Naive thymus-derived CD8-positive, alpha-beta T cell (primary cell): Measurements from ENCODE around the gene SHKBP1. TPM values are rescaled to one million over a fixed set of nuclear protein-coding genes. Genes with fewer than 3 reads are reported as not detected.
A peak's percentile ranks its signal among the peaks of the same experiment; 100 is the strongest.
"Not testable (repeated sequence)": the region's sequence is repeated elsewhere in the genome, so short reads cannot be mapped to it uniquely, and the experiment has no call there.

ENCODE experiments used
- ATAC-seq, 2 donors: fragments of 150-1000 bp; cut with Tn5 transposase in 1 of 2; sonication (Bioruptor Pico), chemical (Tn5 transposase) in 1 of 2; 1 replicate in 1 of 2; 2 replicates in 1 of 2; pipeline ENCODE4 v1.10.0; 2021; ENCODE audit warnings: mild to moderate bottlenecking in 2 of 2, moderate library complexity in 2 of 2
- POLR2A ChIA-PET: fragments of 350-600 bp; sonication (Branson Sonifier 250); formaldehyde crosslinking; loops from one replicate; lab custom pipeline; 2021; ENCODE audit warnings: antibody characterized with exemption; lab: Charles Lee
- DNase-seq, 10 donors: peaks; one replicate each; pipeline versions ENCODE4 v3.0.0 to v3.0.0-alpha.2; 2020 to 2022
- H3K27ac Mint-ChIP-seq, 10 donors: one replicate each; pipeline ENCODE4 v1.8.0; 2020 to 2022; ENCODE audit warnings: mild to moderate bottlenecking in 10 of 10, mixed read lengths in 10 of 10, moderate library complexity in 4 of 10, inconsistent platforms in 1 of 10
- H3K27me3 Mint-ChIP-seq, 5 donors: one replicate each; pipeline ENCODE4 v1.8.0; 2021 to 2022; ENCODE audit warnings: mixed read lengths in 5 of 5
- H3K36me3 Mint-ChIP-seq, 3 donors: one replicate each; pipeline ENCODE4 v1.8.0; 2020 to 2022; ENCODE audit warnings: mixed read lengths in 3 of 3, mild to moderate bottlenecking in 2 of 3, inconsistent platforms in 1 of 3
- H3K4me1 Mint-ChIP-seq, 4 donors: one replicate each; pipeline ENCODE4 v1.8.0; 2021 to 2022; ENCODE audit warnings: mixed read lengths in 4 of 4
- H3K4me3 Mint-ChIP-seq, 10 donors: one replicate each; pipeline ENCODE4 v1.8.0; 2020 to 2022; ENCODE audit warnings: mild to moderate bottlenecking in 10 of 10, mixed read lengths in 10 of 10, moderate library complexity in 6 of 10, inconsistent platforms in 1 of 10
- H3K9me3 Mint-ChIP-seq, 9 donors: one replicate each; pipeline ENCODE4 v1.8.0; 2020 to 2022; ENCODE audit warnings: mixed read lengths in 9 of 9, mild to moderate bottlenecking in 3 of 9, inconsistent platforms in 1 of 9, moderate library complexity in 1 of 9
- polyA plus RNA-seq, 3 donors: library from polyadenylated mRNA; unstranded; fragments of 300-500 nt; fragmentation: Illumina TruSeq; gene quantifications; one replicate each; pipeline ENCODE4 v1.2.3, GENCODE V29; 2021
- total RNA-seq, 8 experiments: library from RNA in 2 of 8; stranded (reverse) in 2 of 8; gene quantifications; one replicate each; pipeline ENCODE4 v1.2.3 and lab custom pipeline; 2021 to 2026

The SHKBP1 gene
- total and polyA plus RNA-seq, 5 experiments from 2014 or later: 85.3 to 122 (median 98.9) TPM

DNA sequence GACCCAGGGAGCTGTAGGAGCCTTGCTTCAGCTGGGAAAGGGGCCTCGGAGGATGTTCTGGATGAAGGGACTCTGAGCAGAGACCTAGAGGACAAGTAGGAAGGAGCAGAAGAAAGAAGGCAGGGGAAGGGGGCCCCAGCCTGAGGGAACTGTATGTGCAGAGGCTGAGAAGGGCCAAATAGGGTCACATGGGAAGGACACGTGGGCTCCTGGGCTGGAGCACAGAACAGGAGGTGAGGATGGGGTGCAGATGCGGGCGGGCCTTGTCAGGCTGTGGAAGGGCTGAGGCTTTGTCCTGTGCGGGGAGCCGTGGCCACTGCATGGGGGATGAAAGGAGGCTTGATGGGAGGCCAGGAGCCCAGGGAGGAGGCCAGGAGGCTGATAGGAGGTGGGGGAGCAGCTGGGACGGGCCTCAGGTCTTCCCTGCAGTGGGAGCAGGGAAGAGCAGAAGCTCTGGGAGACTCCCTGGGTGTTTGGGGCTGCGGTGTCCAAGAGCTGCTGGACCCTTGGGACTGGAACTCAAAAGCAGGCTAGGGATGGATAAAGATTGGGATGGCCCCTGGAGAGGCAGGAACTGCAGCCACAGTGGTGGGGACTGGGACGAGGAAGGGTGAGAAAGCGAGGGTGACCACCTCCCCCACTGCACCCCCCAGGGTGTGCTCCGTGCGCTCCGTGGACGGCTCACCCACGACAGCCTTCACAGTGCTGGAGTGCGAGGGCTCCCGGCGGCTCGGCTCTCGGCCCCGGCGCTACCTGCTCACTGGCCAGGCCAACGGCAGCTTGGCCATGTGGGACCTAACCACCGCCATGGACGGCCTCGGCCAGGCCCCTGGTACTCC lies 13.1 kb downstream of the SHKBP1 start:
- peaks cover 0 to 2% (median 0%) of the 10 kb centered on the region in 5 donors for H3K27me3 Mint-ChIP-seq
- peaks cover 5 to 43% (median 6%) of the 10 kb centered on the region in 3 donors for H3K36me3 Mint-ChIP-seq
- POLR2A ChIA-PET: no interaction called here
- H3K4me1 Mint-ChIP-seq: peaks cover 8 to 15% (median 12%) of the 10 kb centered on the region in 4 donors
- H3K27ac Mint-ChIP-seq: peak overlapping the region in 4 of 10 donors; percentile 18 to 78 (median 54)
- DNase-seq (no peak), ATAC-seq (no peak)
- no peak overlapping the region for H3K4me3 Mint-ChIP-seq
- H3K9me3 Mint-ChIP-seq: no peaks in the 10 kb centered on the region

DNA sequence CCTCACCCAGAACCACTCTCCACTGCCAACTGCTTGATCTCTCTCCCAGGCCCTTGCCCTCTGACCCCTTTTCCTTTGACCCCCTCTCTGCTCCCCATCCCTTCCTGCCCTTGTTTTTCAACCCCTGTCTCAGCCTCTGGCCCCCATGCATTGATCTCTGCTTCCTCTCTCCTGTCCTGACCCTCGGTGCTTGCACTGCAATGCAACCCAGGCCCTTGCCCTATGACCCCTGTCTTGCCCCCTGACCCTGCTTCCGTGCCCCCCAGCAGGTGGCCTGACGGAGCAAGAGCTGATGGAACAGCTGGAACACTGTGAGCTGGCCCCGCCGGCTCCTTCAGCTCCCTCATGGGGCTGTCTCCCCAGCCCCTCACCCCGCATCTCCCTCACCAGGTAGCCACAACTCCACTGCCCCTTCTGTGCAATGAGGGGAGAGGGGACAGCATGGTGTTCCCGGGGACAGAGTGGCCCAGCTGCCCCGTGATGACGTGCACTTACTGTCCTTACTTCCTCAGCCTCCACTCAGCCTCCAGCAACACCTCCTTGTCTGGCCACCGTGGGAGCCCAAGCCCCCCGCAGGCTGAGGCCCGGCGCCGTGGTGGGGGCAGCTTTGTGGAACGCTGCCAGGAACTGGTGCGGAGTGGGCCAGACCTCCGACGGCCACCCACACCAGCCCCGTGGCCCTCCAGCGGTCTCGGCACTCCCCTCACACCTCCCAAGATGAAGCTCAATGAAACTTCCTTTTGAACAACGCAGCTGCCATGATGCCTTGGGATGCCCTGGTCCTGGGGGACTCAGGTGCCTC lies 14.0 kb downstream of the SHKBP1 start:
- Mint-ChIP-seq H3K4me1 (peaks cover 10 to 18% (median 12%) of the 10 kb centered on the region in 4 donors), H3K4me3 (no peak overlapping the region), H3K9me3 (no peaks in the 10 kb centered on the region), H3K36me3 (peaks cover 5 to 35% (median 5%) of the 10 kb centered on the region in 3 donors), H3K27ac (no peak overlapping the region), H3K27me3 (peaks cover 0 to 2% (median 0%) of the 10 kb centered on the region in 5 donors)
- DNase-seq: no peak
- no peak for ATAC-seq
- POLR2A ChIA-PET: no interaction called here

DNA sequence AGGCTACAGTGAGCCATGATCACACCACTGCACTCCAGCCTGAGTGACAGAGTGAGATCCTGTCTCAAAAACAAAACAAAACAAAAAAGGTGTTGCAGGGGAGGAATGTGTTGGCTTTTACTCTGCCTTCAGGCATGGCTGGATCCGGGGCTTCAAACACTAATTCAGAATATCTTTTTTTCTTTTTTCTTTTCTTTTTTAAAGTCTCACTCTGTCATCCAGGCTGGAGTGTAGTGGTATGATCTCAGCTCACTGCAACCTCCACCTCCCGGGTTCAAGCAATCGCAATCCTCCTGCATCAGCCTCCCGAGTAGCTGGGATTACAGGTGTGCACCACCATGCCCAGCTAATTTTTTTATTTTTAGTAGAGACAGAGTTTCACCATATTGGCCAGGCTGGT lies 15.1 kb downstream of the SHKBP1 start:
- H3K4me3 Mint-ChIP-seq, H3K9me3 Mint-ChIP-seq, POLR2A ChIA-PET, H3K27me3 Mint-ChIP-seq, DNase-seq, ATAC-seq: not testable (repeated sequence)
- H3K36me3 Mint-ChIP-seq: peaks cover 0 to 24% (median 3%) of the 10 kb centered on the region in 3 donors
- H3K27ac Mint-ChIP-seq: peak overlapping the region in 2 of 10 donors; percentile 44 to 70
- H3K4me1 Mint-ChIP-seq: peaks cover 8 to 18% (median 12%) of the 10 kb centered on the region in 4 donors

DNA sequence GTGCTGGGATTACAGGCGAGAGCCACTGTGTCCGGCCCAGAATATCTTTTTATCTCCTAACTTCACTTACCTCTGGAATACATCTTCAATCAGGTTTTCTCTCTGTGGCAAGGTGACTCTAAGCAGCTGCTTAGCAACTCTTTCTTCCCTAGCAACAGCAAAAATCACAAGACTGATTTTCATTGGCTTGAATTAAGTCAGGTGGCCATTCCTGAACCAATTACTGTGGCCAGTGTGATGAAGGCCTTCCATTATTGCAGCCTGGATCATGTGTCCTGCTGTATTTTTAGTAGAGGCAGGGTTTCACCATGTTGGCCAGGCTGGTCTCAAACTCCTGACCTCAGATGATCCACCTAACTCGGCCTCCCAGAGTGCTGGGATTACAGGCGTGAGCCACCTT lies 15.5 kb downstream of the SHKBP1 start:
- POLR2A ChIA-PET: no interaction called here
- peak overlapping the region in 2 of 10 donors; percentile 44 to 70 for H3K27ac Mint-ChIP-seq
- H3K27me3 Mint-ChIP-seq: peaks cover 0 to 4% (median 2%) of the 10 kb centered on the region in 5 donors

DNA sequence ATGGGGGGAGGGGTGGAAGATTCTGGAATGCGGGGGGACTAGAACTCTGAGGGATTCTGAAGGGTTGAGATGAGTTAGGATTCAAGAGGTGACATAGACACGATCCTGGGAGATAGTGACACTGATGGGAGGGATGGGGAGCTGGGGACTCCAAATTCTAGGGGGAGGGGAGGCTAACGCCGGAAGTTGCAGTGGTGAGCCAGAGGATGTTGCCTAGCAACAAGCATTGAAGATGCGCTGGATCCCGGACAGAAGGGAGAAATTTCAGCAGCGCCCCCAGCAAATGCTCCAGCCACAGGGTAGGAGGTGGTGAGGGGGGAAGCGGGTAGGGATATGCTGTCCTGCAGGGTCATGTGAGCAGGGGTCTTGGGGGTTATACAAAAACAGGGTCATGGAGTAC lies 17.6 kb downstream of the SHKBP1 start:
- POLR2A ChIA-PET: interaction anchor here (0.6 kb wide), 1 partner anchor 162 kb away, joined by 3 read pairs; no protein-coding TSS in a partner anchor
- Mint-ChIP-seq H3K9me3 (no peaks in the 10 kb centered on the region), H3K4me1 (peaks cover 14 to 26% (median 24%) of the 10 kb centered on the region in 4 donors), H3K27me3 (peaks cover 3 to 19% (median 14%) of the 10 kb centered on the region in 5 donors), H3K27ac (peak overlapping the region in 7 of 10 donors; percentile 10 to 77 (median 64)), H3K36me3 (peaks cover 0 to 2% (median 2%) of the 10 kb centered on the region in 3 donors), H3K4me3 (peak overlapping the region in 1 of 10 donors; percentile 52)
- ATAC-seq (no peak), DNase-seq (peak in 1 of 10 donors; percentile 57)

More for the DNA sequence above, 15.5 kb downstream of the SHKBP1 start:
- peak; percentile 39 to 80 for ATAC-seq
- peaks cover 8 to 19% (median 12%) of the 10 kb centered on the region in 4 donors for H3K4me1 Mint-ChIP-seq
- peaks cover 0 to 20% (median 2%) of the 10 kb centered on the region in 3 donors for H3K36me3 Mint-ChIP-seq
- H3K9me3 Mint-ChIP-seq: no peaks in the 10 kb centered on the region
- DNase-seq: no peak
- H3K4me3 Mint-ChIP-seq: no peak overlapping the region

DNA sequence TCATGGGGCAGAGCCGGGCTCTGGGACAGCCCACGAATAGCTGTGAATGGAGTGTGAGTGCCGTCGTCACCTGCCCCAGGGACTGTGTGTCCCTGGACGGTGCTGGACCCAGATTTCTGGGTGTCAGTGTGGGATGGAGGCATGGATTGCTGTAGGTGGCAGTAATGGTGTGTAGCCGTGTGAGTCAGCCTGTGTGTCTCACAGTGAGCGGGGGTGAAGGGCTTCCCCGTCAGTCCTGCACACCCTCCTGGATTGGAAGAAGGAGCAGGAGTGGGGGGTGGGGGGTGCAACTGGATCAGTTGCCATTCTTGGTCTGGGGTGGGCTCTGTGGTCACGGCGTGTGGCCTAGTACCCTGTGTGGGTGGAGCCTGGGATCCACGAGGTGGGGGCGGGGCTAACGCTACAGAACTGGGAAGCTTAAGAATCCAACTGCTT lies 18.0 kb downstream of the SHKBP1 start:
- Mint-ChIP-seq H3K9me3 (no peaks in the 10 kb centered on the region), H3K4me1 (peaks cover 15 to 31% (median 29%) of the 10 kb centered on the region in 4 donors), H3K27me3 (peaks cover 5 to 23% (median 19%) of the 10 kb centered on the region in 5 donors), H3K4me3 (peak overlapping the region in 2 of 10 donors; percentile 6 to 52), H3K27ac (peak overlapping the region in 6 of 10 donors; percentile 28 to 77 (median 64)), H3K36me3 (peaks cover 0 to 2% (median 2%) of the 10 kb centered on the region in 3 donors)
- POLR2A ChIA-PET: interaction anchor here (1.2 kb wide), 1 partner anchor 24 kb away, joined by 4 read pairs; no protein-coding TSS in a partner anchor
- no peak for ATAC-seq
- peak in 1 of 10 donors; percentile 55 for DNase-seq

DNA sequence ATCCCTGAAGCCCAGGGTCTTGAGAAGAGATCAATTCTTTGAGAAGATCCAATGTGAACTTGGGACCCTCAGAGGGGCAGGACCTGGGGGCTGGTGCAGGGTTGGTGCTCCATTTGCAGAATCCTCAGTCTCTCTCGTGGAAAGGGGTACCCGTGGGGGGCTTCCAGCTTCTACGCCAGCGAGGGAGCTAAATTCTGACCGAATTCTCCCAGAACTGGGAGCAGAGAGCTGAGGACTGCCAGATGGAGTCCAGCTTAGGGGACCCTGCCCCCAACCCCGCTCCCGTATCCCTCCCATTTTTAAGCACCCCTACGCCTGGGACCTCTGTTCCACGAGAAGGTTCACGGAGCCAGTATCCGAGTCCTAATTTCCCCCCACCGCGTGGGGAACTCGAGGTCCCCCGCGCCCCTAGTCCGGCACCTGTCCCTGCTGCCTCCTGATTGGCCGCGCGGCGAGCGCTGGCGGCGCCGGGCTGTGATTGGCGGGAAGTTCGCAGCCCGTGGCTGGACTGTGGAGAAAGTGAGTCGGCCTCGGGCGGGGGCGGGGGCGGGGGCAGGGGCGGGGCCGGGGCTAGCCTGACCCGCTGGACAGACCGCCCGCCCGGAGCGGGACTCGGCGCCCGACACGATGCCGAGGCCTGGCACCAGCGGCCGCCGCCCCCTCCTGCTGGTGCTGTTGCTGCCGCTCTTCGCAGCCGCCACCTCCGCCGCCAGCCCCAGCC lies 20.1 kb downstream of the SHKBP1 start:
- peaks cover 19 to 46% (median 40%) of the 10 kb centered on the region in 4 donors for H3K4me1 Mint-ChIP-seq
- no peaks in the 10 kb centered on the region for H3K9me3 Mint-ChIP-seq
- H3K4me3 Mint-ChIP-seq: peak overlapping the region in 3 of 10 donors; percentile 20 to 48 (median 44)
- POLR2A ChIA-PET: no interaction called here
- ATAC-seq (no peak), DNase-seq (peak in 1 of 10 donors; percentile 62)
- H3K36me3 Mint-ChIP-seq: no peaks in the 10 kb centered on the region
- peaks cover 12 to 43% (median 29%) of the 10 kb centered on the region in 5 donors for H3K27me3 Mint-ChIP-seq
- no peak overlapping the region for H3K27ac Mint-ChIP-seq

DNA sequence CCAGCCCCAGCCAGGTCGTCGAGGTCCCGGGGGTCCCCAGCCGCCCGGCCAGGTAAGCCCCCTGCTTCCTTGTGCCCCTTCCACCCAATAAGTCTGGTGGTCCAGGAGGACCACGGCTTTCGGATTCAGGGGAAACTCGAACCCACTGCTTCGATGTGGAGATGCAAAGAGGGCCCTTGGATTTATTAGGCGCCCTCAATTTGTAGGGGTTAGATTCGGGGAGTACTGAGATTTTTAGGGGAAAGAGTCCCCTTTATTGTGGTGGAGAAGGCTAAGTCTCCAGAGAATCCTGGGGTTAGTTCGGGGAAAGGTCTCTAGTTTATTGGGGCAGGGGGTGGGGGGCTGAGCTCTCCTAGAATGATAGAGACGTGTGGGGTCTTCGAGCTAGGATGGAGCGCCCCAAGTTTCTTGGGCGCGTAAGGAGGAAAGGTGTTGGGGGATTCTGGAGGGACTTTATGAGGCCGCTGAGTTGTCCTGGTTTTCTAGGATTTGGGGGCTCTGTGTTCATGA lies 20.7 kb downstream of the SHKBP1 start:
- peaks cover 13 to 47% (median 31%) of the 10 kb centered on the region in 5 donors for H3K27me3 Mint-ChIP-seq
- peaks cover 23 to 53% (median 44%) of the 10 kb centered on the region in 4 donors for H3K4me1 Mint-ChIP-seq
- peak in 1 of 10 donors; percentile 18 for DNase-seq
- H3K36me3 Mint-ChIP-seq: no peaks in the 10 kb centered on the region
- no peak for ATAC-seq
- POLR2A ChIA-PET: interaction anchor here (0.8 kb wide), 1 partner anchor 12 kb away, joined by 3 read pairs; no protein-coding TSS in a partner anchor
- peak overlapping the region in 9 of 10 donors; percentile 8 to 86 (median 49) for H3K4me3 Mint-ChIP-seq
- peak overlapping the region in 2 of 10 donors; percentile 53 to 79 for H3K27ac Mint-ChIP-seq
- no peaks in the 10 kb centered on the region for H3K9me3 Mint-ChIP-seq

DNA sequence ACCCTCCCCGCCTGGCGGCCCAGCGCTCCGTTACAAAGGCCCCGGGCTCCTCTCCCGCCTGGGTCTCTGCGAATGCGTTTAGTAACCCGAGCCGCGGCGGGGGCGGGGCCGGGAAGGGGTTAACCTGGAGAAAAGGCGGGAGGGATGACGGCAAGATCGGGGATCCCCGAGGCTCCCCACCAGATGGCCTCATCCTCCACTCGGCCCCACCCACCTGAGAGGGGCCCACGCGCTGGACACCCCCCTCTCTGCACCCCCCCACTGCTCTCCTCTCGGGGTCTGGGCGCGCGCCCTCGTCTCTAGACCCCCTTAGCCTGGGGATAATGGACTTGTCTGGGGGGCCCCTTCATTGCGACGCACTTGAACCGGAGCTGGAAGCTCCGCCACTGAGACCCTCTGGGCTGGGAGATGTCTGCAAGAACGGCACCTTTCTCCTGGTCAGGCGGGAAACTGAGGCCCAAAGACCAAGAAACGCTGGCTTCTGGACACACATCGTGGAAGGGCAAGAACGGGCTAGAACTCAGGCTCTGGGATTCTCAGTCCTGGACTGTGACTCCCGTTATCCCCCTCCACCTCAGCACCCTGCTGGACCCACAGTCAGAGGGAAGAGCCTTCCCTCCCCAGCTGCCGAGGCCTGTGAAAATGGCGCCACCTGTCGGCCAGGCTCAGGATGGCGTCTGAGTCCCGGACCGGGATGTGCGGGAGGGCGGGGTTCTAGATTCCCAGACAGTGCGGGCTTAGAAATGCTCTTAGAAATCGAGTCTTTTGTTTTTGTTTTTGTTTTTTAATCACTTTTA lies 21.6 kb downstream of the SHKBP1 start:
- ATAC-seq (peak; percentile 50 to 59), DNase-seq (peak; percentile 66 to 86 (median 81))
- peaks cover 13 to 47% (median 31%) of the 10 kb centered on the region in 5 donors for H3K27me3 Mint-ChIP-seq
- peak overlapping the region in 7 of 10 donors; percentile 22 to 57 (median 42) for H3K4me3 Mint-ChIP-seq
- H3K4me1 Mint-ChIP-seq: peaks cover 23 to 62% (median 51%) of the 10 kb centered on the region in 4 donors
- H3K27ac Mint-ChIP-seq: no peak overlapping the region
- H3K9me3 Mint-ChIP-seq: no peaks in the 10 kb centered on the region
- POLR2A ChIA-PET: interaction anchor here (0.8 kb wide), 1 partner anchor 11 kb away, joined by 3 read pairs; no protein-coding TSS in a partner anchor
- H3K36me3 Mint-ChIP-seq: no peaks in the 10 kb centered on the region

DNA sequence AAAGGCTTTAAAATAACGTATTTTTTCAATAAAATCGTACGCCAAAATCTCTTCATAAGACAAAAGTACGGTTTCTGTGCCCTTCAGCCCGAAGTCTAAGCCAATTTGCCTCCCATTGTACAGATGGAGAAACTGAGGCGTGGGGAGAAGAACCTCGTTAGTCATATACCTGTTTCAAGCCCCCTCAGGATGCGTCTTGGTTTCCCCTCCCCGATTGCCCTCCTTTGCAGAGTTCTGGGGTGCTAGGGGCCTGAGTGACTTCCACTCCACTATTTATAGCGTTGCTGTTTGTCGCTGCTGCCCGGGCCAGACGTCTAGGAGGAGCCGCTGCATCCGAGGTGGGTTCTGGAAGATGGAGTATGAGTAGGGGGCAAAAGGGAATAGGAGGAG lies 22.2 kb downstream of the SHKBP1 start:
- no peaks in the 10 kb centered on the region for H3K9me3 Mint-ChIP-seq
- H3K27me3 Mint-ChIP-seq: peaks cover 13 to 47% (median 31%) of the 10 kb centered on the region in 5 donors
- ATAC-seq (no peak), DNase-seq (peak in 1 of 10 donors; percentile 54)
- POLR2A ChIA-PET: interaction anchor here (1.0 to 2.0 kb wide), 3 partner anchors 9 to 23 kb away, joined by 3 to 7 read pairs (median 4); no protein-coding TSS in a partner anchor
- H3K27ac Mint-ChIP-seq: peak overlapping the region in 1 of 10 donors; percentile 7
- peaks cover 23 to 67% (median 56%) of the 10 kb centered on the region in 4 donors for H3K4me1 Mint-ChIP-seq
- no peaks in the 10 kb centered on the region for H3K36me3 Mint-ChIP-seq
- H3K4me3 Mint-ChIP-seq: peak overlapping the region in 8 of 10 donors; percentile 2 to 83 (median 54)
